SK-N-SH treated with all-trans-retinoic acid at 6 μM for 48 hours (cell line): ENCODE data around the gene APOL3.

Experiments
- ATAC-seq: fragments of 200-7000 bp; cut with Tn5 transposase; 3 replicates; pipeline ENCODE4 v1.9.1; 2020; ENCODE audit warnings: mild to moderate bottlenecking, moderate library complexity
- ARNTL ChIP-seq: fragments of 450-650 bp; formaldehyde crosslinking; IDR thresholded peaks from 2 replicates; pipeline ENCODE4 v1.5.0; 2020; ENCODE audit warnings: low read depth, mild to moderate bottlenecking, moderate library complexity, borderline replicate concordance
- BACH2 ChIP-seq: fragments of 250-450 bp; sonication (Bioruptor Pico); IDR thresholded peaks from 2 replicates; pipeline ENCODE4 v1.9.0; 2021; ENCODE audit warnings: mild to moderate bottlenecking, borderline replicate concordance
- CREB5 ChIP-seq: fragments of 250-450 bp; sonication (Bioruptor Pico); IDR thresholded peaks from 2 replicates; pipeline ENCODE4 v1.5.1; 2020; ENCODE audit warnings: low read depth, mild to moderate bottlenecking, moderate library complexity
- CSDC2 ChIP-seq: fragments of 250-450 bp; sonication (Bioruptor Pico); IDR thresholded peaks from 2 replicates; pipeline ENCODE4 v1.5.0; 2020; ENCODE audit warnings: mild to moderate bottlenecking, moderate library complexity
- CSRNP3 ChIP-seq: fragments of 250-450 bp; sonication (Bioruptor Pico); IDR thresholded peaks from 2 replicates; pipeline ENCODE4 v1.5.1; 2021; ENCODE audit warnings: mild to moderate bottlenecking, moderate library complexity
- ESRRG ChIP-seq: fragments of 250-450 bp; sonication (Bioruptor Pico); IDR thresholded peaks from 2 replicates; pipeline ENCODE4 v1.6.1; 2021; ENCODE audit warnings: mild to moderate bottlenecking
- GLIS3 ChIP-seq: fragments of 250-450 bp; sonication (Bioruptor Pico); IDR thresholded peaks from 2 replicates; pipeline ENCODE4 v1.5.0; 2020; ENCODE audit warnings: mild to moderate bottlenecking, moderate library complexity
- OSR1 ChIP-seq: fragments of 250-450 bp; sonication (Bioruptor Pico); IDR thresholded peaks from 2 replicates; pipeline ENCODE4 v1.8.0; 2022; ENCODE audit warnings: moderate library complexity, mild to moderate bottlenecking, inconsistent platforms
- PATZ1 ChIP-seq: fragments of 250-450 bp; sonication (Bioruptor Pico); IDR thresholded peaks from 2 replicates; pipeline ENCODE4 v1.8.0; 2020; ENCODE audit warnings: mild to moderate bottlenecking, moderate library complexity, borderline replicate concordance
- POU6F1 ChIP-seq: fragments of 250-450 bp; sonication (Bioruptor Pico); IDR thresholded peaks from 2 replicates; pipeline ENCODE4 v1.8.0; 2021; ENCODE audit warnings: low read depth, mild to moderate bottlenecking, moderate library complexity, borderline replicate concordance
- PPARA ChIP-seq: fragments of 250-450 bp; sonication (Bioruptor Pico); IDR thresholded peaks from 2 replicates; pipeline ENCODE4 v1.5.0; 2020; ENCODE audit warnings: mild to moderate bottlenecking, borderline replicate concordance
- RARB ChIP-seq: fragments of 250-450 bp; sonication (Bioruptor Pico); IDR thresholded peaks from 2 replicates; pipeline ENCODE4 v1.8.0; 2021; ENCODE audit warnings: mild to moderate bottlenecking, moderate library complexity
- SNAI2 ChIP-seq: fragments of 250-450 bp; sonication (Bioruptor Pico); IDR thresholded peaks from 2 replicates; pipeline ENCODE4 v1.5.0; 2020; ENCODE audit warnings: mild to moderate bottlenecking, moderate library complexity
- TCF4 ChIP-seq: fragments of 250-450 bp; sonication (Bioruptor Pico); IDR thresholded peaks from 2 replicates; pipeline ENCODE4 v1.8.0; 2021; ENCODE audit warnings: mild to moderate bottlenecking, moderate library complexity, borderline replicate concordance
- TOX ChIP-seq: fragments of 250-450 bp; sonication (Bioruptor Pico); IDR thresholded peaks from 2 replicates; pipeline ENCODE4 v1.8.0; 2021; ENCODE audit warnings: mild to moderate bottlenecking, moderate library complexity, borderline replicate concordance
- TSHZ2 ChIP-seq: fragments of 250-450 bp; sonication (Bioruptor Pico); IDR thresholded peaks from 2 replicates; pipeline ENCODE4 v1.5.0; 2020; ENCODE audit warnings: mild to moderate bottlenecking, moderate library complexity
- ZC3H10 ChIP-seq: fragments of 250-450 bp; sonication (Bioruptor Pico); IDR thresholded peaks from 2 replicates; pipeline ENCODE4 v1.5.1; 2021; ENCODE audit warnings: mild to moderate bottlenecking, moderate library complexity
- ZFP30 ChIP-seq: fragments of 450-650 bp; formaldehyde crosslinking; IDR thresholded peaks from 2 replicates; pipeline ENCODE4 v1.5.0; 2022; ENCODE audit warnings: mild to moderate bottlenecking, moderate library complexity
- ZNF565 ChIP-seq: fragments of 450-650 bp; formaldehyde crosslinking; conservative IDR thresholded peaks from 2 replicates; pipeline ENCODE4 v1.5.0; 2020; ENCODE audit warnings: low read depth, mild to moderate bottlenecking, moderate library complexity

The APOL3 gene

GRCh38 chr22:36125994-36126531 is 34.5 kb downstream of the APOL3 start:
- TF ChIP-seq TOX (CRISPR knock-in tag) (no peak), CSRNP3 (CRISPR knock-in tag) (no peak), ESRRG (CRISPR knock-in tag) (no peak)
- no peak for ATAC-seq

- TF ChIP-seq TSHZ2 (CRISPR knock-in tag) = no peak
- no peak for TF ChIP-seq CSRNP3 (CRISPR knock-in tag)
- no peak for TF ChIP-seq SNAI2 (CRISPR knock-in tag)
- TF ChIP-seq PPARA = no peak
- no peak for TF ChIP-seq ARNTL (CRISPR knock-in tag)
- no peak for TF ChIP-seq TCF4 (CRISPR knock-in tag)
- TF ChIP-seq POU6F1 (CRISPR knock-in tag) = no peak
- TF ChIP-seq ZFP30 (CRISPR knock-in tag) = no peak
- no peak for TF ChIP-seq TOX (CRISPR knock-in tag)
- TF ChIP-seq OSR1 (CRISPR knock-in tag) = no peak
- TF ChIP-seq PATZ1 (CRISPR knock-in tag) = no peak
- no peak for TF ChIP-seq CSDC2 (CRISPR knock-in tag)
- TF ChIP-seq CREB5 = no peak
- no peak for ATAC-seq
Observed at GRCh38 chr22:36125434-36125833, 35.1 kb downstream of the APOL3 start.

- ATAC-seq = no peak
- TF ChIP-seq GLIS3 (CRISPR knock-in tag) (no peak), POU6F1 (CRISPR knock-in tag) (no peak), ZC3H10 (CRISPR knock-in tag) (no peak), ZFP30 (CRISPR knock-in tag) (no peak), TSHZ2 (CRISPR knock-in tag) (no peak), RARB (CRISPR knock-in tag) (no peak), ZNF565 (CRISPR knock-in tag) (no peak), BACH2 (CRISPR knock-in tag) (no peak)
Observed at GRCh38 chr22:36124666-36125065, 35.9 kb downstream of the APOL3 start.
